H54 (cell line): ENCODE measurements around the gene MMUT.

Source experiments
- DNase-seq: peaks from one replicate; pipeline ENCODE4 v3.0.0; 2011; ENCODE audit warnings: low spot score, mixed read lengths; ENCODE audit not compliant: insufficient read length
- FAIRE-seq: peaks from 3 replicates; lab custom pipeline; 2011; peaks lifted over from hg19 to GRCh38; lab: Jason Lieb, UNC
- POLR2A ChIP-seq: IDR thresholded peaks from 2 replicates; pipeline ENCODE4 v1.6.1; 2011; ENCODE audit warnings: low read depth, mild to moderate bottlenecking, low read length

MMUT gene

GRCh38 chr6:49384904-49385303 lies 78.1 kb downstream of the MMUT start:
- no peak for DNase-seq
- TF ChIP-seq POLR2A: no peak
- FAIRE-seq: no peak
